PC-3 (cell line): ENCODE measurements around the gene FOXK2.

Source experiments
- EZH2 ChIP-seq: fragments of 300-600 bp; sonication (generic); IDR thresholded peaks from one replicate; pipeline ENCODE4 v1.6.1; 2017; ENCODE audit warnings: antibody characterized with exemption, mild to moderate bottlenecking, low read length; ENCODE audit not compliant: unreplicated experiment
- EZH2phosphoT487 ChIP-seq: fragments of 300-600 bp; sonication (generic); IDR thresholded peaks from 2 replicates; pipeline ENCODE4 v1.6.1; 2018; ENCODE audit warnings: mild to moderate bottlenecking, antibody characterized with exemption, low read length, borderline replicate concordance
- TF ChIP-seq, protein P1 (sequence below): fragments of 300-600 bp; sonication (generic); conservative IDR thresholded peaks from 2 replicates; pipeline ENCODE4 v1.5.1; 2017; ENCODE audit warnings: antibody characterized with exemption, low read depth, mild to moderate bottlenecking, low read length

DNA sequence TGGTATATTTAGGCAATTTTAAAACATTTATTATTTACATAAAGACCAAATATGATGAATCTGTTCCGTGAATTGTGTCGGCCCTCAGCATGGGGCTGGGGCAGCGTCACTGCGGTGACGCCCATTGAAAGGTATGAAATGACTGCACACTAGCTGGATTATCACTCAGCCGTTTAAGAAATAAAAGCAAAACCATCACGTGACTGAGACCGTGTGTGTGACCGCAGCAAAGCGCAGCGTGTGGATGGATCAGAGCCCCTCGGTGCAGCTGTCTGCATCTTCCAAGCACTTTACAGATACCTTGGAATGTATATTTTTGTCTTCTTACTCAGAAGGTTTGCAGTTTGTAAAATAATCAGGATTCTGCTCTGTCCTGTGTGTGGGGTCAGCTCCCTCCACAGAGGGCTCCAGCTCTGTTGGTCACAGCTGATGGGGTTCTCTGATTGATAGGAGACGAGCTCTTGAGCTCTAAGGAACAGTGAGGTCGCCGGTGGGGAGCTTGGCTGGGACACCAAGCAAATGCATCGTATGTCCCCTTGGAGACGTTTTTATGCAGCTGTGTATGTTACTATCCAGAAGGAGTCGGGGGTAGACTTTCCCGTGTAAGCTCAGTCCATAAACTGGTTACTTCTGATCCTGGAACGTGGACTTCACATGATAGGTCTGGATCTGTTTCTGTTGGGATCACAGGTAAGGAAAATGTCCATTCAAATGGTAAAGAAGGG is 83.6 kb downstream of the FOXK2 start:
- TF ChIP-seq, protein P1, sequence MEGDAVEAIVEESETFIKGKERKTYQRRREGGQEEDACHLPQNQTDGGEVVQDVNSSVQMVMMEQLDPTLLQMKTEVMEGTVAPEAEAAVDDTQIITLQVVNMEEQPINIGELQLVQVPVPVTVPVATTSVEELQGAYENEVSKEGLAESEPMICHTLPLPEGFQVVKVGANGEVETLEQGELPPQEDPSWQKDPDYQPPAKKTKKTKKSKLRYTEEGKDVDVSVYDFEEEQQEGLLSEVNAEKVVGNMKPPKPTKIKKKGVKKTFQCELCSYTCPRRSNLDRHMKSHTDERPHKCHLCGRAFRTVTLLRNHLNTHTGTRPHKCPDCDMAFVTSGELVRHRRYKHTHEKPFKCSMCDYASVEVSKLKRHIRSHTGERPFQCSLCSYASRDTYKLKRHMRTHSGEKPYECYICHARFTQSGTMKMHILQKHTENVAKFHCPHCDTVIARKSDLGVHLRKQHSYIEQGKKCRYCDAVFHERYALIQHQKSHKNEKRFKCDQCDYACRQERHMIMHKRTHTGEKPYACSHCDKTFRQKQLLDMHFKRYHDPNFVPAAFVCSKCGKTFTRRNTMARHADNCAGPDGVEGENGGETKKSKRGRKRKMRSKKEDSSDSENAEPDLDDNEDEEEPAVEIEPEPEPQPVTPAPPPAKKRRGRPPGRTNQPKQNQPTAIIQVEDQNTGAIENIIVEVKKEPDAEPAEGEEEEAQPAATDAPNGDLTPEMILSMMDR, result no peak
- TF ChIP-seq EZH2phosphoT487, result no peak
- no peak for TF ChIP-seq EZH2
